GM21360 (cell line): ENCODE measurements around the gene RALB.

ENCODE experiments used
- ATAC-seq: cut with Tn5 transposase; IDR thresholded peaks from one replicate; pipeline ENCODE4 v1.9.1; 2021; ENCODE audit warnings: mild to moderate bottlenecking, moderate library complexity; ENCODE audit not compliant: unreplicated experiment

RALB gene

GRCh38 chr2:120252225-120253020, at the start of gene RALB:
TSS of gene RALB (plus strand) at chr2:120252852. CDS start at chr2:120278665, 25,813 bp downstream.
- peak; percentile 92 for ATAC-seq

- no peak for ATAC-seq
Measured at GRCh38 chr2:120203251-120204021, 49.2 kb upstream of the RALB start.

- no peak for ATAC-seq
Measured at GRCh38 chr2:120204022-120204405, 48.6 kb upstream of the RALB start.

- ATAC-seq: no peak
Measured at GRCh38 chr2:120204417-120204816, 48.2 kb upstream of the RALB start.

GRCh38 chr2:120204945-120205670, 47.5 kb upstream of the RALB start:
- no peak for ATAC-seq

GRCh38 chr2:120206022-120206581, 46.5 kb upstream of the RALB start:
- ATAC-seq: no peak

- ATAC-seq: no peak
Measured at GRCh38 chr2:120208381-120209353, 44.0 kb upstream of the RALB start.

- no peak for ATAC-seq
Measured at GRCh38 chr2:120209427-120210269, 43.0 kb upstream of the RALB start.

- ATAC-seq: no peak
Measured at GRCh38 chr2:120210270-120210693, 42.4 kb upstream of the RALB start.

- ATAC-seq: no peak
Measured at GRCh38 chr2:120218181-120218580, 34.5 kb upstream of the RALB start.

- no peak for ATAC-seq
Measured at GRCh38 chr2:120219291-120219690, 33.4 kb upstream of the RALB start.

- ATAC-seq: no peak
Measured at GRCh38 chr2:120219766-120220165, 32.9 kb upstream of the RALB start.

- ATAC-seq: no peak
Measured at GRCh38 chr2:120220756-120221155, 31.9 kb upstream of the RALB start.

GRCh38 chr2:120221616-120222015, 31.0 kb upstream of the RALB start:
- ATAC-seq: no peak

- no peak for ATAC-seq
Measured at GRCh38 chr2:120222186-120223033, 30.2 kb upstream of the RALB start.

GRCh38 chr2:120223034-120223912, 29.4 kb upstream of the RALB start, which contains the start of gene TMEM185B:
TSS of gene TMEM185B (minus strand) at chr2:120223400. CDS start at chr2:120222976, 424 bp downstream.
- ATAC-seq: peak; percentile 79

GRCh38 chr2:120224256-120224655, 28.4 kb upstream of the RALB start:
- no peak for ATAC-seq
